ENCODE measurements around the gene C1orf87.

The C1orf87 gene

GRCh38 chr1:60049188-60049587, 24.4 kb downstream of the C1orf87 start:
- no peak for TF ChIP-seq CTCF (IDR thresholded peaks at IDR 0.05; ENCODE audit: borderline replicate concordance, insufficient read depth, low read depth, low read length)
- H3K4me3 ChIP-seq (ENCODE audit: low read depth, low read length), result no peak overlapping the region

DNA sequence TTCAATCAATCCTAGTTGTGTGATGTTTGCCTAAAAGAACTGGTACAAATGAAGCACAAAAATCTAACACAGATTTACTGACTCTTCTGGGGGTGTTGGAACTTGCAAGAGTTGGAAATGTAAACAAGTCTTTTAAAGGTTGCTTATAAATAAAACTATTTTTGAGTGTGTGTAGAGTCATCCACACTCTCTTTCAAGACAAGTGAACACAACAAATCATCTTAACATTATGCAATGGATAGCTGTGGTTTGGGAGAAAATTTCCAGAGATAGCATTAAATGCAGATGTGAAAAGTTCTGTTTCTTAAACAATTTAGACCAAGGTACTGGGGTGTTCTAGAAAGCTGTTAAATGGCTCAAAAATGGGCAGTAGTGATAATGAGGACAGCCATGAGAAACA, 28.7 kb downstream of the C1orf87 start:
- no peak for TF ChIP-seq CTCF (IDR thresholded peaks at IDR 0.05; ENCODE audit: borderline replicate concordance, insufficient read depth, low read depth, low read length)
- no peak overlapping the region for H3K4me3 ChIP-seq (ENCODE audit: low read depth, low read length)

DNA sequence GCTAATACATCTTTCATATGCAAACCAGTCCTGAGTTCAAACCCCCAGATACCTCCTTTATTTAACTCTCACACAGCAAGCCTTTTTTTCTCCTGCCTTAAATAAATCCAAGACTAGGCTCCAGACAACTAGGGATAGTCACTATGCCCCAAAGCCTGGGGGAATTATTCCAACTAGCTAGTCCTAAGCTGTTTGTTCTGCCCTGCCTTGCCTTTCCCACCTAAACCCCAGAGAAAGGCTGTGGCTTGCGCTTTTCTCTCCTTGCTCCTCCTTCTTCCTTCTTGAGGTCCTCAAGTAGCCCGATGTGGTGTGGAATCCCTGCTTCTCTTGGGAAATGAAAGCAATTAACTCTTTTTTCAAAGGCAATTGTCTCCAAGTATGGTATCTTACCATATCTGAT, 31.8 kb downstream of the C1orf87 start:
- no peak for TF ChIP-seq CTCF (IDR thresholded peaks at IDR 0.05; ENCODE audit: borderline replicate concordance, insufficient read depth, low read depth, low read length)
- no peak overlapping the region for H3K4me3 ChIP-seq (ENCODE audit: low read depth, low read length)

DNA sequence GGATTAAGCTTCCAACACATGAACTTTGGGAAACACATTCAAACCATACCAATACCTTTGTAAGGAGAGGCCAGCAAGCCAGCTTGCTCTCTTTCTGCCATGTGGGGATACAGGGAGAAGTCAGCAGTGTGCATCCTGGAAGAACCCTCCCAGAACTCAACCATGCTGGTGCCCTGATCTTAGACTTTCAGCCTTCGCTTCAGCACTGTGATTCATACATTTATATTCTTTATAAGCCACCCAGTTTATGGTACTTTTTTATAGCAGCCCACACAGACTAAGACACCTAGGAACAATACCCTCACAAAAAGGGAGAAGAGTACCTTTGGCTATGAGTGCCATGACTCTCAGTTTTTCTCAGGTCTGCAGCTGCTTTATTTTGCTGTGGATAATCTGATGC, 35.9 kb downstream of the C1orf87 start:
- H3K4me3 ChIP-seq (ENCODE audit: low read depth, low read length), result no peak overlapping the region
- no peak for TF ChIP-seq CTCF (IDR thresholded peaks at IDR 0.05; ENCODE audit: borderline replicate concordance, insufficient read depth, low read depth, low read length)

DNA sequence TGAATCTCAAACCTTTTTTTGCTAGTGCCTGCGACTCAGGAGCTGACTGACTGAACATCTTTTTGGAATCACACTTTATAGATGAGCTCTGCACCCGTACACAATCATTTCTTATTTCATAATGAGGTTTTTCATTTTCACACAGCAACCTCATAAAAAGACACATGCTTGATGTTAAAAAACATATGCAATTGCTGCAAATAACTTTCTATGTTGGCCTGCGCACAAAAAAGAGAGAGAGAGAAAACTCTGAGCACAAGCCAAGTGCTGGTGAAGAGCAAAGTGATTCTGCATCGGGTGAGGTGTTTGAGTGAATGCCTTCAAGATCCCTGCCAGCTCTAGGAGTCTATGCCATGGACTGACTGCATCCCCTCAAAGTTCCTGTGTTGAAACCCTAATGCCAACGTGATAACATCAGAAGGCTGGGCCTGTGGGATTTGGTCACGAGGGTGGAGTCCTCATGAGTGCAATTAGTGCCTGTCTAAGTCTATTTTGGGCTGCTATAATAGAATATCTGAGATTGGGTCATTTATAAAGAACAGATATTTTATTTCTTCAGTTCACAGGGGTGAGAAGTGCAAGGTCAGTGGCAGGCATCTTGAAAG, 36.6 kb downstream of the C1orf87 start:
- H3K4me3 ChIP-seq (ENCODE audit: low read depth, low read length), result no peak overlapping the region
- TF ChIP-seq CTCF (IDR thresholded peaks at IDR 0.05; ENCODE audit: borderline replicate concordance, insufficient read depth, low read depth, low read length), result no peak

GRCh38 chr1:60035921-60036320, 37.6 kb downstream of the C1orf87 start:
- no peak for TF ChIP-seq CTCF (IDR thresholded peaks at IDR 0.05; ENCODE audit: borderline replicate concordance, insufficient read depth, low read depth, low read length)
- H3K4me3 ChIP-seq (ENCODE audit: low read depth, low read length), result no peak overlapping the region

DNA sequence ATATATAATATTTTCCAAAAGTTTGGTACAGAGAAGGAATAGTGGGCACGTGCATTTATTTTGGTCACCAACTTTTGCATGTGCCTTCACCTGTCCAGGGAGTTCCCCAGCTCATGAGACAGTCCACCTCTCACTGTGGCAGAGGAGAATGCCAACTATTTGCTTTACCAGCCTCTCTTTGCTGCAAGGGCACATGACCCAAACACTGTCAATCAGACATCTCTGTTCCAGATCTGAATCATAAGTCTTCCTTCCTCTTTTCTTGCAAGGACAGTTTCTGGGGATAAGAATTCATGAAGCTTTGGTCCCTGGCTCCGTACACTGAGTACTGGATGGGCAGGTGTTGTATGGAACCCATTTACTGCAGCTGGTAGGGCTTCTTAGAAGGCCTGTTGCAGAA, 38.6 kb downstream of the C1orf87 start:
- no peak for TF ChIP-seq CTCF (IDR thresholded peaks at IDR 0.05; ENCODE audit: borderline replicate concordance, insufficient read depth, low read depth, low read length)

More for the DNA sequence above, 38.6 kb downstream of the C1orf87 start:
- H3K4me3 ChIP-seq (ENCODE audit: low read depth, low read length), result no peak overlapping the region
